Natural killer cell (primary cell): ENCODE measurements around the gene PI4K2A. TPM values are rescaled to one million over a fixed set of nuclear protein-coding genes. Genes with fewer than 3 reads are reported as not detected.
"Not testable (repeated sequence)": the region's sequence is repeated elsewhere in the genome, so short reads cannot be mapped to it uniquely, and the experiment has no call there.

ENCODE experiments used
- ATAC-seq, 3 donors: fragments of 150-1000 bp in 2 of 3; fragments of 200-7000 bp in 1 of 3; cut with Tn5 transposase; 1 replicate in 1 of 3; 2 replicates in 2 of 3; pipeline ENCODE4 v1.10.0; 2021; ENCODE audit warnings: mild to moderate bottlenecking in 2 of 3, moderate library complexity in 2 of 3
- DNase-seq, 2 donors: peaks; one replicate each; pipeline versions ENCODE4 v3.0.0 to v3.0.0-alpha.2; 2013 to 2021; ENCODE audit warnings: mixed read lengths in 1 of 2
- H3K27ac ChIP-seq: one replicate; pipeline ENCODE4 v1.5.1; 2013; ENCODE audit warnings: mild to moderate bottlenecking, low read length
- H3K27me3 ChIP-seq: one replicate; pipeline ENCODE4 v1.6.1; 2013; ENCODE audit warnings: low read length; ENCODE audit not compliant: control insufficient read depth, insufficient read depth
- H3K36me3 ChIP-seq: one replicate; pipeline ENCODE4 v1.6.1; 2013; ENCODE audit warnings: low read length; ENCODE audit not compliant: control insufficient read depth, insufficient read depth
- H3K4me1 ChIP-seq: one replicate; pipeline ENCODE4 v1.6.1; 2013; ENCODE audit warnings: low read length; ENCODE audit not compliant: control insufficient read depth, insufficient read depth
- H3K4me3 ChIP-seq: one replicate; pipeline ENCODE4 v1.5.1; 2013; ENCODE audit warnings: low read length
- H3K9me3 ChIP-seq: one replicate; pipeline ENCODE4 v1.6.1; 2013; ENCODE audit warnings: low read length; ENCODE audit not compliant: control insufficient read depth, insufficient read depth
- H3K27ac Mint-ChIP-seq, 2 donors: one replicate each; pipeline ENCODE4 v1.8.0; 2022; ENCODE audit warnings: mild to moderate bottlenecking in 2 of 2, mixed read lengths in 2 of 2, moderate library complexity in 1 of 2
- H3K27me3 Mint-ChIP-seq, 2 donors: one replicate each; pipeline ENCODE4 v1.8.0; 2022; ENCODE audit warnings: low read depth in 2 of 2, mixed read lengths in 2 of 2
- H3K36me3 Mint-ChIP-seq: one replicate; pipeline ENCODE4 v1.8.0; 2022; ENCODE audit warnings: mixed read lengths
- H3K4me1 Mint-ChIP-seq, 2 donors: one replicate each; pipeline ENCODE4 v1.8.0; 2022; ENCODE audit warnings: mixed read lengths in 2 of 2
- H3K4me3 Mint-ChIP-seq: one replicate; pipeline ENCODE4 v1.8.0; 2022; ENCODE audit warnings: mild to moderate bottlenecking, moderate library complexity, mixed read lengths
- H3K9me3 Mint-ChIP-seq, 2 donors: one replicate each; pipeline ENCODE4 v1.8.0; 2022; ENCODE audit warnings: mixed read lengths in 2 of 2
- WGBS: methylation state at CpG from one replicate; pipeline ENCODE4 v1.1.7; 2013; ENCODE audit warnings: missing lambda C conversion rate; ENCODE audit not compliant: insufficient coverage; 5-methylcytosine and 5-hydroxymethylcytosine counted together
- intact Hi-C: fragments of 100-400 bp; cut with micrococcal nuclease; formaldehyde crosslinking; loops from one replicate; pipeline ENCODE4 v1.14.2; 2022
- total RNA-seq, 4 donors: library from RNA; stranded (reverse); fragments of 120-200 nt in 1 of 4; gene quantifications; one replicate each; pipeline versions ENCODE4 v1.2.3 to v1.2.4, GENCODE V29; 2013 to 2022
- TF ChIP-seq, protein P1 (sequence below): fragments of 200-600 bp; IDR thresholded peaks from one replicate; pipeline ENCODE4 v1.8.0; 2022; ENCODE audit warnings: antibody characterized with exemption

Gene PI4K2A
- total RNA-seq, 3 donors from 2014 or later (not counting 1 experiment from before 2014, with no cell fraction given), result 41.3 to 66.1 (median 60.0) TPM

DNA sequence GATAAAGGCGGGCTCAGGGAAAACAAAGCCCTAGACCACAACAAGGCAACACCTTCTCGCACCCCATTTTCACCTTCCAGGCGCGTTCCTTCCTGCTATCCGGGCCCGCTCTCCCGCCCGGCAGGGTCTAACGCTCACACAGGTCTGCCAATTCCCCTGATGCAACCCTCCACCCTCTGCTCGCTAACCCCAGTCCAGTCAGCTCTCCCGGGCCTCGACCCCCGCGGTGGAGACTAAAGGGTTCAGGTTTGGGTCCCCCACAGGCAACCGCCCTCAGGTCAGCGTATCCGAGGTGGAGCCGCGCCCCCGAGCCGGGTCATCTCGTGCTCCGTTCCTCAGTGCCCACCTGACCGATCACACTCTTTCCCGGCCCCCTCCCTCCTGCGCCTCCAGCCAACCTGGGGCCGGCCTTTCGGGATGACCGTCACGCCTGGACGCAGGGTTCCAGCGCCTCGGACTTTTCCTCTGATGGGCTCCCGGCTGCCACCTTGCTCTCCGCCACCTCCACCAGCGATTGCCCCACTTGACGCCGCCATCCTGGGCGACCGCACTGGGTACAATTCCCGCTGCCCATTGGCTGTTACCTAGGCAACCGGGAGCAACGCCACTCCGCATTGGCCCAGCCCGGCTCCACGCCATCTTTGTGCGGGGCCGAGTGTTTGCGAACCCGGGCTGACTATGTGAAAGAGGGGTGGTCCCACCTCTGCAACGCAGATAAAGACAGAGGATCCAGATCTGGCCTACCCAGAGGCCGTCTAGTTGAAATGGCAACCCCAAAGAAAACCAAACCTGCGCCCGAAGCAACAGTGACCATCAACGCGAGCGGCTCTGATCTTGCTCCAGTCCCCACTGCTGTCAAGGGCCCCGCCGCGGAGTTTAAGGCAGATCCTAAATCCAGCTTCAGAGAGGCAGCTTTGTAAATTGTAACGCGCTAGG lies 7.3 kb upstream of the PI4K2A start, which contains the start of gene MORN4:
Gene MORN4, minus strand, starts transcription at position 552 of the 936 bp plus-strand sequence. CDS start 13,847 bp downstream, outside the sequence.
- H3K36me3 Mint-ChIP-seq, result no peaks in the 10 kb centered on the region
- peaks cover 14% of the 10 kb centered on the region in 2 donors for H3K4me1 Mint-ChIP-seq
- WGBS, result 6% methylated on average over 62 of the region's 62 CpGs
- H3K4me3 Mint-ChIP-seq, result peak within 1 kb of the TSS; percentile 99
- Histone ChIP-seq H3K9me3 (no peaks in the 10 kb centered on the region), H3K36me3 (no peaks in the 10 kb centered on the region), H3K4me3 (peak within 1 kb of the TSS; percentile 53), H3K27me3 (no peaks in the 10 kb centered on the region), H3K4me1 (peaks cover 12% of the 10 kb centered on the region), H3K27ac (no peak within 1 kb of the TSS)
- peak; percentile 98 to 100 (median 99) for ATAC-seq
- H3K9me3 Mint-ChIP-seq, result no peaks in the 10 kb centered on the region
- TF ChIP-seq, protein P1, sequence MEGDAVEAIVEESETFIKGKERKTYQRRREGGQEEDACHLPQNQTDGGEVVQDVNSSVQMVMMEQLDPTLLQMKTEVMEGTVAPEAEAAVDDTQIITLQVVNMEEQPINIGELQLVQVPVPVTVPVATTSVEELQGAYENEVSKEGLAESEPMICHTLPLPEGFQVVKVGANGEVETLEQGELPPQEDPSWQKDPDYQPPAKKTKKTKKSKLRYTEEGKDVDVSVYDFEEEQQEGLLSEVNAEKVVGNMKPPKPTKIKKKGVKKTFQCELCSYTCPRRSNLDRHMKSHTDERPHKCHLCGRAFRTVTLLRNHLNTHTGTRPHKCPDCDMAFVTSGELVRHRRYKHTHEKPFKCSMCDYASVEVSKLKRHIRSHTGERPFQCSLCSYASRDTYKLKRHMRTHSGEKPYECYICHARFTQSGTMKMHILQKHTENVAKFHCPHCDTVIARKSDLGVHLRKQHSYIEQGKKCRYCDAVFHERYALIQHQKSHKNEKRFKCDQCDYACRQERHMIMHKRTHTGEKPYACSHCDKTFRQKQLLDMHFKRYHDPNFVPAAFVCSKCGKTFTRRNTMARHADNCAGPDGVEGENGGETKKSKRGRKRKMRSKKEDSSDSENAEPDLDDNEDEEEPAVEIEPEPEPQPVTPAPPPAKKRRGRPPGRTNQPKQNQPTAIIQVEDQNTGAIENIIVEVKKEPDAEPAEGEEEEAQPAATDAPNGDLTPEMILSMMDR, result no peak
- peak; percentile 89 to 96 for DNase-seq
- intact Hi-C loops, result loop anchor here (1.0 kb wide), 1 partner anchor 16 kb away; no protein-coding TSS in a partner anchor
- H3K27me3 Mint-ChIP-seq, result peaks cover 4 to 7% of the 10 kb centered on the region in 2 donors
- H3K27ac Mint-ChIP-seq, result peak within 1 kb of the TSS; percentile 85 to 91

DNA sequence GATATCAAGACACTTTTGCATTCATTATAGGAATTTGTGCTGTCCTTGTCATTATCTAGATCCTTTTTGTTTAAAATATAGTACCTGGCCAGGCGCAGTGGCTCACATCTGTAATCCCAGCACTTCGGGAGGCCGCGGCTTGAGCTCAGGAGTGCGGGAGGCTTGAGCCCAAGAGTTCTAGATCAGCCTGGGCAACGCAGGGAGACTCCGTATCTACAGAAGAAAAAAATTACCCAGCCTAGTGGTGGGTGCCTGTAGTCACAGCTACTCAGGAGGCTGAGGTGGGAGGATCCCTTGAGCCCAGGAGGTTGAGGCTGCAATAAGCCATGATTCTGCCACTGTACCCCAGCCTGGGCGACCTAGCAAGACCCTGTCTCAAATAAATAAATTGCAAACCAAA lies 6.5 kb upstream of the PI4K2A start:
- Histone ChIP-seq H3K27ac (no peak overlapping the region), H3K9me3 (no peaks in the 10 kb centered on the region)
- peaks cover 14% of the 10 kb centered on the region in 2 donors for H3K4me1 Mint-ChIP-seq

DNA sequence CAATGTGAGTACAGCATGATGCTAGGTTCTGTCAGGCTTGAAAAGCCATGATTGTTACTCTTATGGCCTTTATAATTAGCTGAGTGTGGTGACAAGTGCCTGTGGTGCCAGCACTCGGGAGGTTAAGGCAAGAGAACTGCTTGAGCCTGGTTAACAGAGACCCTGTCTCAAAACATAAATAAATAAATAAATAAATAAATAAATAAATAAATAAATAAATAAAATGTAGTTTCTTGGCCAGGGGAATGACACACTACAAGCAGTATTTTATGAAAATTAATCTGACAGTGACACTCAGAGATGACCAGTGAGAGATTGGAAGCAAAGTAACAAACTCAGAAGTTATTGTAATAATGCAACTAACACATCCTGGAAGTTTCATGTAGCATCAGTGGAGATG lies 4.9 kb upstream of the PI4K2A start:
- no peaks in the 10 kb centered on the region for H3K9me3 Mint-ChIP-seq
- Histone ChIP-seq H3K9me3 (no peaks in the 10 kb centered on the region), H3K36me3 (no peaks in the 10 kb centered on the region), H3K27me3 (no peaks in the 10 kb centered on the region), H3K4me1 (peaks cover 17% of the 10 kb centered on the region), H3K4me3 (no peak overlapping the region), H3K27ac (no peak overlapping the region)
- no peaks in the 10 kb centered on the region for H3K36me3 Mint-ChIP-seq
- no peak overlapping the region for H3K27ac Mint-ChIP-seq
- no CpG with 5 or more reads among the region's 1 CpG for WGBS
- H3K4me1 Mint-ChIP-seq, result peaks cover 19 to 21% of the 10 kb centered on the region in 2 donors
- DNase-seq (no peak), ATAC-seq (no peak)
- intact Hi-C loops, result no loop called here
- TF ChIP-seq, protein P1, result no peak
- H3K27me3 Mint-ChIP-seq, result peaks cover 6 to 7% of the 10 kb centered on the region in 2 donors
- H3K4me3 Mint-ChIP-seq, result no peak overlapping the region

More for the DNA sequence above, 6.5 kb upstream of the PI4K2A start:
- H3K27me3 ChIP-seq, result no peaks in the 10 kb centered on the region
- H3K27me3 Mint-ChIP-seq, result peaks cover 6 to 7% of the 10 kb centered on the region in 2 donors
- ATAC-seq, result no peak
- no peaks in the 10 kb centered on the region for H3K36me3 Mint-ChIP-seq
- H3K36me3 ChIP-seq, result no peaks in the 10 kb centered on the region
- peak in 1 of 2 donors; percentile 34 for DNase-seq
- intact Hi-C loops, result loop anchor here (1.0 kb wide), 1 partner anchor 15 kb away; no protein-coding TSS in a partner anchor
- H3K4me3 ChIP-seq, result peak overlapping the region; percentile 53
- no peaks in the 10 kb centered on the region for H3K9me3 Mint-ChIP-seq
- TF ChIP-seq, protein P1, result no peak
- H3K4me1 ChIP-seq, result peaks cover 12% of the 10 kb centered on the region
- H3K27ac Mint-ChIP-seq, result peak overlapping the region; percentile 85 to 91
- peak overlapping the region; percentile 99 for H3K4me3 Mint-ChIP-seq
- 89% methylated on average over 8 of the region's 8 CpGs for whole genome bisulfite sequencing

DNA sequence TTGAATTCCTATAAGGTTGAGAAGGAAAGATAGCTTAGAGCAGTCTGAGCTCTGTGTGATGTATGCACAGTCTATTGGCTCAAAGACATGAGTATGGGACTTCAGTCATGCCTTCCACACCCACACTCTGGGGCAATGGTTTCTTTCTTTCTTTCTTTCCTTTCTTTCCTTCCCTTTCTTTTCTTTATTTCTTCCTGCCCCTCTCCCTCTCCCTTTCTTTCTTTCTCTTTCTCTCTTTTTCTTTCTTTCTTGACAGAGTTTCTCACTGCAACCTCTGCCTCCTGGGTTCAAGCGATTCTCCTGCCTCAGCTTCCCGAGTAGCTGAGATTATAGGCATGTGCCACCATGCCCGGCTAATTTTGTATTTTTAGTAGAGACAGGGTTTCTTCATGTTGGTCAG lies 1.4 kb upstream of the PI4K2A start:
- H3K27me3 ChIP-seq, H3K4me3 ChIP-seq, H3K9me3 ChIP-seq, H3K27ac Mint-ChIP-seq, ATAC-seq, intact Hi-C loops, H3K9me3 Mint-ChIP-seq, H3K27me3 Mint-ChIP-seq, H3K36me3 Mint-ChIP-seq, H3K4me3 Mint-ChIP-seq, DNase-seq, H3K36me3 ChIP-seq, H3K27ac ChIP-seq: not testable (repeated sequence)
- WGBS, result 100% methylated on average over 3 of the region's 3 CpGs
- peaks cover 21% of the 10 kb centered on the region for H3K4me1 ChIP-seq
- H3K4me1 Mint-ChIP-seq, result peaks cover 29 to 34% of the 10 kb centered on the region in 2 donors
